Left ventricle myocardium inferior (tissue), 1 donor: ENCODE results near the gene MBNL2. TPM values are rescaled to one million over a fixed set of nuclear protein-coding genes. Genes with fewer than 3 reads are reported as not detected.

ENCODE experiments used
- DNase-seq: peaks from one replicate; pipeline ENCODE4 v3.0.0-alpha.2; 2020
- H3K27ac ChIP-seq: fragments of 200-600 bp; replicated peaks from 2 replicates; pipeline ENCODE4 v1.8.0; 2021
- H3K27me3 ChIP-seq: fragments of 200-600 bp; 2 replicates; pipeline ENCODE4 v1.8.0; 2021; ENCODE audit warnings: low read depth
- H3K36me3 ChIP-seq: fragments of 200-600 bp; 2 replicates; pipeline ENCODE4 v1.8.0; 2021
- H3K4me1 ChIP-seq: fragments of 200-600 bp; 2 replicates; pipeline ENCODE4 v1.8.0; 2021
- H3K4me3 ChIP-seq: fragments of 200-600 bp; 2 replicates; pipeline ENCODE4 v1.8.0; 2021; ENCODE audit warnings: mild to moderate bottlenecking, moderate library complexity
- H3K9me3 ChIP-seq: fragments of 200-600 bp; replicated peaks from 2 replicates; pipeline ENCODE4 v1.8.0; 2021
- intact Hi-C: fragments of 100-400 bp; cut with micrococcal nuclease; formaldehyde crosslinking; loops from one replicate; pipeline ENCODE4 v1.11.0; 2022
- total RNA-seq: library from RNA; stranded (reverse); fragmentation: NEBNext Ultra II Directional; extraction: Animal tissue kit (Norgen Biotek cat#: 25700); gene quantifications from one replicate; pipeline ENCODE4 v1.2.1, GENCODE V29; 2021
- TF ChIP-seq, protein P1 (sequence below): fragments of 200-600 bp; IDR thresholded peaks from 2 replicates; pipeline ENCODE4 v1.8.0; 2021; ENCODE audit warnings: antibody characterized with exemption, mild to moderate bottlenecking, borderline replicate concordance
- donor health status: DM: no; HTN: yes; CAD: no; lungs with severe emphysema.

Gene MBNL2
- total RNA-seq, 1 donor from 2014 or later: 76.5 TPM

DNA sequence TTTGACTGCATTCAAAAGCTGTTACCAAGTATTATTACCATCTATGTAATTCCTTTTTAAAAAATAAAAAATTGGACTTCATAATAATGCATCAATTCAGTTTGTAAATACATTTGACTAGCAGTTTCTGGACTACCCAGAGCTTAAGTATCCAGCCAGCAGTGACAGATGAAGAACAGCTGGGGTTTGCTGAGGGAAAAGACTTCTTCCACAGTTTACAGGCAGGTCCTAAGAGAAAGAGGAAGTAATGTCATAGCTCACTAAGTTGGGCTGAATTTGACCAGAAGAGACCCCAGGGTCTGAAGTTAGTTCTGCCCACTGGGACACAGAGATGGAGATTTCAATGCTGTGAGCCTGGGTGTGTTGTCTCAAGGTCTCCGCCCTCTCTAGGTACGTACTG, 96.4 kb downstream of the MBNL2 start:
- Histone ChIP-seq H3K36me3 (no peaks in the 10 kb centered on the region), H3K9me3 (no peaks in the 10 kb centered on the region), H3K27ac (peak overlapping the region; percentile 74), H3K4me1 (peaks cover 100% of the 10 kb centered on the region), H3K27me3 (no peaks in the 10 kb centered on the region), H3K4me3 (no peak overlapping the region)
- no peak for DNase-seq
- intact Hi-C loops: no loop called here
- TF ChIP-seq, protein P1, sequence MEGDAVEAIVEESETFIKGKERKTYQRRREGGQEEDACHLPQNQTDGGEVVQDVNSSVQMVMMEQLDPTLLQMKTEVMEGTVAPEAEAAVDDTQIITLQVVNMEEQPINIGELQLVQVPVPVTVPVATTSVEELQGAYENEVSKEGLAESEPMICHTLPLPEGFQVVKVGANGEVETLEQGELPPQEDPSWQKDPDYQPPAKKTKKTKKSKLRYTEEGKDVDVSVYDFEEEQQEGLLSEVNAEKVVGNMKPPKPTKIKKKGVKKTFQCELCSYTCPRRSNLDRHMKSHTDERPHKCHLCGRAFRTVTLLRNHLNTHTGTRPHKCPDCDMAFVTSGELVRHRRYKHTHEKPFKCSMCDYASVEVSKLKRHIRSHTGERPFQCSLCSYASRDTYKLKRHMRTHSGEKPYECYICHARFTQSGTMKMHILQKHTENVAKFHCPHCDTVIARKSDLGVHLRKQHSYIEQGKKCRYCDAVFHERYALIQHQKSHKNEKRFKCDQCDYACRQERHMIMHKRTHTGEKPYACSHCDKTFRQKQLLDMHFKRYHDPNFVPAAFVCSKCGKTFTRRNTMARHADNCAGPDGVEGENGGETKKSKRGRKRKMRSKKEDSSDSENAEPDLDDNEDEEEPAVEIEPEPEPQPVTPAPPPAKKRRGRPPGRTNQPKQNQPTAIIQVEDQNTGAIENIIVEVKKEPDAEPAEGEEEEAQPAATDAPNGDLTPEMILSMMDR: no peak

DNA sequence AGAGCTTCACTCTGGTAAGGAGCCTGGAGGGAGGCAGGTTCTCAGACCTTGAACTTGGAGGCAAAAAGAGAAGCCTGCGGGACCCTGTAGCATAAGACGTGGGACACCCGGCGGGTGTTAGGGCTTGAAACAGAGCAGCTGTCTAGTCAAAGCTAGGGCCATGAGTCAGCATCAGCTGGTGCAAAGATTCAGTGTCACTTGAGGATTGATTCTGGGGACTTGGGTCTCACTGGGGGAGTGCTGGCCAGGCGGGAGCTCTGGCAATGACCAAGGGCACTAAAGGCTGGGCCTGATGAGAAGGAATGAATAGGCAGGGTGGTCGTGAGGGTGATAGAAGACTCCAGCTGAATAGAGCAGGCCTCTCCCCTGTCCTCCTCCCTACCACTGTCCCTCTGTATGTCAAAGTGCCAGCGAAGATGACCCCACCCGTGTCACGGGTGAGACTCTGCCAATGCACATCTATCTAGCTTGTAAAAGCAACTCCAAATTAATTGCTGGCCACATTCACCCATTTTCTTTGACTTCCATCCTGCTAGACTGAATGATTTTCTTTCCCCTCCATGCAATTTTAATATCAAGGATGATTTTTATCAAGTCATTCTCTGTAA, 97.1 kb downstream of the MBNL2 start:
- TF ChIP-seq, protein P1: no peak
- H3K9me3 ChIP-seq: no peaks in the 10 kb centered on the region
- intact Hi-C loops: no loop called here
- H3K27me3 ChIP-seq: no peaks in the 10 kb centered on the region
- peak; percentile 25 for DNase-seq
- no peak overlapping the region for H3K4me3 ChIP-seq
- no peaks in the 10 kb centered on the region for H3K36me3 ChIP-seq
- peaks cover 100% of the 10 kb centered on the region for H3K4me1 ChIP-seq
- peak overlapping the region; percentile 74 for H3K27ac ChIP-seq

DNA sequence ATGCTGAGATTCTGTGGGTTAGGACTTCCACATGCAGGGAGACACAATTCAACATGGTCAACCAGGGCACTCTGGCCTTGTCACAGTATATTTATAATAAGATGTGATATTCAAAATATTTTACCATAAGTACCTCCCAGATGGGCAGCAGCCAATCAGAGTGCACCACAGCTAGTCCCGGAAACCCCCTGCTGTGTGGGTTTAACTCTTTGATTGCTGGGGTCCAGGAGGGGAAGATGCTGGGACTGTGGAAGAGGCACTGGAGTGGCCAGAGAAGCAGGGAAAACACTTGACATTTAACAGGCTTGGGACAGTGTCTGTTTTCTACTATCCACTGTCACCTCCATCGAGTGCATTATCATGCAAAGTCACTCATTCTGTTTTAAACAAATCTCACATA, 99.0 kb downstream of the MBNL2 start:
- Histone ChIP-seq H3K27ac (peak overlapping the region; percentile 72), H3K9me3 (no peaks in the 10 kb centered on the region), H3K4me3 (no peak overlapping the region), H3K27me3 (no peaks in the 10 kb centered on the region), H3K36me3 (no peaks in the 10 kb centered on the region), H3K4me1 (peaks cover 100% of the 10 kb centered on the region)
- intact Hi-C loops: no loop called here
- DNase-seq: no peak
- TF ChIP-seq, protein P1: no peak

DNA sequence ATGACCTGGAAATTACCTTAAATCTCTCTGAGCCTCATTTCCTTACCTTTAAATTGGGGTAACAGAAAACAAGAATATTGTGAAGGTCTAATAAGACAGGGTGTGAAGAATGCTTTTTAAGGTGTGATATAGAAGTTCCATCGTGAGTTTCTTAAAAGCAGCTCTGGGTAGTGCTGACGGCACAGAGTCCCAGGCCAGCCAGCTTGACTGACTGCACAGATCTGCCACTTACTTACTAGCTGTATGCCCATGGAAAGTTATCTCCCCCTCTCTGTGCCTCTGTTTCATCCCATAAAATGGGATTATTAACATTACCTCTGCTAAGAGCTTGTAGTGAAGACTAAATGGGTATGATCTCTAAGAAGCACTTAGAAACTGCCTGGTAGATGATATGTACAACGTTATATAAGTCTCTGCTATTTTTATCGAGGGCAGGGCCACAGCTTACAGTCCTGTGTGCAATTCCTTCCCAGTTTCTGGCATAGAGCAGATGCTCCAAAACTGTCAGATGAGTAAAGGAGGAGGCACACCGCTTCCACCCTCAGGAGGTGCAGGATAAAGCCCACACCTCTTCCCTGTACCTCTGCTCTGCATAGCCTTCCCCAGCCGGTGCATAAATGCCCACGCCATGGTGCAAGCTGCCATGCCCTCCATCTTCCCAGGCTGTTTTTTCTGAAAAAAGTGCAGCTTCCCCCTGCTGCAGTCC, 99.6 kb downstream of the MBNL2 start:
- Histone ChIP-seq H3K27ac (peak overlapping the region; percentile 72), H3K9me3 (no peaks in the 10 kb centered on the region), H3K4me1 (peaks cover 99% of the 10 kb centered on the region), H3K4me3 (no peak overlapping the region), H3K27me3 (no peaks in the 10 kb centered on the region), H3K36me3 (no peaks in the 10 kb centered on the region)
- no peak for DNase-seq
- intact Hi-C loops: no loop called here
- TF ChIP-seq, protein P1: no peak

DNA sequence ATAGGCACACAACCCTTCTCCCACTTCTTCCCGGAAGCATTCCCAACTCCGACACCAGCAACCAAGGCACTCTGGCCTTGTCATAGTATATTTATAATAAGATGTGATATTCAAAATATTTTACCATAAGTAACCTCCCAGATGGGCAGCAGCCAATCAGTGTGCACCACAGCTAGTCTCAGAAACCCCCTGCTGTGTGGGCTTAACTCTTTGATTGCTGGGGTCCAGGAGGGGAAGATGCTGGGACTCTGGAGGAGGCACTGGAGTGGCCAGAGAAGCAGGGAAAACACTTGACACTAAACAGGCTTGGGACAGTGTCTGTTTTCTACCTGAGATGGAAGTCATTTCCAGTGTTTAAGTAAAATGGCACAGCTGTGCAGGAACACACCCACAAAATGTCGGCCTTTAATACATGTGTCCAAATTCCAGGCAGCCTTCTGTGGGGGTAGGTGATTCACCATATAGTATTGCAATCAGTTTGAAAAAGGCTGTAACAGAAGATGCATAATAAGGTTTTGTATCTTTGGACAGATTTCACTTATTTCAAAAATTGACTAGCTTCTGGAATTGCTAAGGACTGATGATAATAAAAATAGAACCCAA, 100.7 kb downstream of the MBNL2 start:
- Histone ChIP-seq H3K9me3 (no peaks in the 10 kb centered on the region), H3K27ac (peak overlapping the region; percentile 72), H3K27me3 (no peaks in the 10 kb centered on the region), H3K36me3 (no peaks in the 10 kb centered on the region), H3K4me1 (peaks cover 99% of the 10 kb centered on the region), H3K4me3 (no peak overlapping the region)
- TF ChIP-seq, protein P1: no peak
- DNase-seq: no peak
- intact Hi-C loops: no loop called here
